ENCODE data around the gene CLPX.

DNA sequence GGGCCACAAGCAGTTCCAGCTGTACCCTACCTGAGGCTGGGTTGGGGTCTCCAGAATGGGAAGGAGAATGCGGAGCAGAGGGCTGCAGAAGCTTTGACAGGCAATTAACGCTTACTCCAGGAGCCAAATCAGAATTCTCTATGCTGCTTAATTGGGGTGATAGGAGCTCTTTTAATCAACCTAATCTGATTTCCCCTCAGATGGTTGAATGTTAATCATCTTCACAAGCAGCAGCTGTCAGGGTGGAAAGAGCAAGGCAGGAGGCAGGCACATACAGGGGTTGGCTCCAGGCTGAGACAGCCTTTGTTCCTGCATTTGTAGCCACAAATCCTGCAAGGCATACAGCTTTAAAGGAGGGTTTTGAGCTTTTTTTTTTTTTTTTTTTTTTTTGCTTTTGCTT lies 23.5 kb upstream of the CLPX start:
- TF ChIP-seq, protein P1, sequence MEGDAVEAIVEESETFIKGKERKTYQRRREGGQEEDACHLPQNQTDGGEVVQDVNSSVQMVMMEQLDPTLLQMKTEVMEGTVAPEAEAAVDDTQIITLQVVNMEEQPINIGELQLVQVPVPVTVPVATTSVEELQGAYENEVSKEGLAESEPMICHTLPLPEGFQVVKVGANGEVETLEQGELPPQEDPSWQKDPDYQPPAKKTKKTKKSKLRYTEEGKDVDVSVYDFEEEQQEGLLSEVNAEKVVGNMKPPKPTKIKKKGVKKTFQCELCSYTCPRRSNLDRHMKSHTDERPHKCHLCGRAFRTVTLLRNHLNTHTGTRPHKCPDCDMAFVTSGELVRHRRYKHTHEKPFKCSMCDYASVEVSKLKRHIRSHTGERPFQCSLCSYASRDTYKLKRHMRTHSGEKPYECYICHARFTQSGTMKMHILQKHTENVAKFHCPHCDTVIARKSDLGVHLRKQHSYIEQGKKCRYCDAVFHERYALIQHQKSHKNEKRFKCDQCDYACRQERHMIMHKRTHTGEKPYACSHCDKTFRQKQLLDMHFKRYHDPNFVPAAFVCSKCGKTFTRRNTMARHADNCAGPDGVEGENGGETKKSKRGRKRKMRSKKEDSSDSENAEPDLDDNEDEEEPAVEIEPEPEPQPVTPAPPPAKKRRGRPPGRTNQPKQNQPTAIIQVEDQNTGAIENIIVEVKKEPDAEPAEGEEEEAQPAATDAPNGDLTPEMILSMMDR (IDR thresholded peaks at IDR 0.05), result no peak
- TF ChIP-seq POLR2A (IDR thresholded peaks at IDR 0.05), result no peak
